GM12878 (cell line): ENCODE results near the gene ODAPH. TPM values are rescaled to one million over a fixed set of nuclear protein-coding genes. Genes with fewer than 3 reads are reported as not detected.

Source experiments
- ATAC-seq: fragments of 200-7000 bp; cut with Tn5 transposase; 3 replicates; pipeline ENCODE4 v1.9.1; 2020; ENCODE audit warnings: mild to moderate bottlenecking, moderate library complexity
- BruUV-seq: library from RNA; stranded (reverse); fragments of 400-500 nt; replicated peaks from 2 replicates; lab custom pipeline; 2021; lab: Mats Ljungman, UMichigan
- CTCF ChIA-PET: fragments of 300-600 bp; sonication (Branson Sonifier 250); formaldehyde crosslinking; extraction: SDS; loops from one replicate; lab custom pipeline; 2021; ENCODE audit warnings: inconsistent platforms; lab: Yijun Ruan, JAX
- POLR2A ChIA-PET: fragments of 350-600 bp; formaldehyde crosslinking; extraction: SDS; loops from one replicate; lab custom pipeline; 2021; ENCODE audit warnings: inconsistent platforms; lab: Charles Lee
- RAD21 ChIA-PET: fragments of 300-600 bp; sonication (Branson Sonifier 250); formaldehyde crosslinking; loops from one replicate; lab custom pipeline; 2023; ENCODE audit warnings: antibody characterized with exemption; ENCODE audit not compliant: unreplicated experiment; lab: Charles Lee
- SMC1A ChIA-PET: fragments of 300-600 bp; sonication (Branson Sonifier 250); formaldehyde crosslinking; loops from one replicate; lab custom pipeline; 2023; ENCODE audit not compliant: unreplicated experiment, uncharacterized antibody; lab: Charles Lee
- DNase-seq: peaks from one replicate; pipeline ENCODE4 v3.0.0-alpha.2; 2011; ENCODE audit warnings: low read depth, low spot score
- FAIRE-seq: peaks from 3 replicates; lab custom pipeline; 2011; peaks lifted over from hg19 to GRCh38; lab: Jason Lieb, UNC
- H2AFZ ChIP-seq: 2 replicates; pipeline ENCODE4 v1.6.0; 2011; ENCODE audit warnings: low read depth, low read length, control low read depth; ENCODE audit not compliant: control insufficient read depth
- H3K27ac ChIP-seq: 2 replicates; pipeline ENCODE4 v1.5.1; 2011; ENCODE audit warnings: control low read depth; ENCODE audit not compliant: control insufficient read depth, insufficient read depth
- H3K27me3 ChIP-seq, 2 experiments: replicated peaks in 1 of 2; 2 replicates each; pipeline versions ENCODE4 v1.6.0 to v1.6.1; 2011; ENCODE audit warnings: low read length in 1 of 2; ENCODE audit not compliant: control insufficient read depth in 2 of 2, insufficient read depth in 2 of 2
- H3K36me3 ChIP-seq, 2 experiments: 2 replicates each; pipeline ENCODE4 v1.5.1; 2011; ENCODE audit warnings: low read length in 1 of 2; ENCODE audit not compliant: control insufficient read depth in 2 of 2, insufficient read depth in 2 of 2
- H3K4me1 ChIP-seq: 2 replicates; pipeline ENCODE4 v1.6.1; 2011; ENCODE audit warnings: mild to moderate bottlenecking, low read length, moderate library complexity, mixed read lengths; ENCODE audit not compliant: control insufficient read depth, insufficient read depth
- H3K4me2 ChIP-seq: 2 replicates; pipeline ENCODE4 v1.6.0; 2011; ENCODE audit warnings: control low read depth; ENCODE audit not compliant: control insufficient read depth, insufficient read depth
- H3K4me3 ChIP-seq: fragments of 200-600 bp; sonication (generic); 2 replicates; pipeline ENCODE4 v1.5.1; 2016
- H3K79me2 ChIP-seq: 2 replicates; pipeline ENCODE4 v1.6.0; 2011; ENCODE audit warnings: low read length; ENCODE audit not compliant: control insufficient read depth, insufficient read depth
- H3K9ac ChIP-seq: 2 replicates; pipeline ENCODE4 v1.8.0; 2011; ENCODE audit warnings: low read length, control low read depth, mixed read lengths; ENCODE audit not compliant: control insufficient read depth, insufficient read depth
- H3K9me3 ChIP-seq: replicated peaks from 3 replicates; pipeline ENCODE4 v1.5.1; 2011; ENCODE audit warnings: mild to moderate bottlenecking, low read length; ENCODE audit not compliant: control insufficient read depth, insufficient read depth
- H4K20me1 ChIP-seq: 2 replicates; pipeline ENCODE4 v1.6.0; 2011; ENCODE audit not compliant: control insufficient read depth, insufficient read depth
- ATF2 ChIP-seq: IDR thresholded peaks from 2 replicates; pipeline ENCODE4 v1.6.1; 2012; ENCODE audit warnings: low read length, inconsistent platforms
- BCL3 ChIP-seq: IDR thresholded peaks from 2 replicates; pipeline ENCODE4 v1.6.1; 2011; ENCODE audit warnings: borderline replicate concordance, low read depth, mild to moderate bottlenecking, moderate library complexity, low read length; ENCODE audit not compliant: insufficient read depth, poor library complexity, severe bottlenecking
- CHD4 ChIP-seq: fragments of 200-600 bp; sonication (generic); IDR thresholded peaks from 2 replicates; pipeline ENCODE4 v1.6.1; 2016; ENCODE audit warnings: mild to moderate bottlenecking
- EED ChIP-seq: sonication (generic); IDR thresholded peaks from 2 replicates; pipeline ENCODE4 v1.6.1; 2016; ENCODE audit warnings: antibody characterized with exemption, low read depth
- IRF5 ChIP-seq: fragments of 450-650 bp; IDR thresholded peaks from 2 replicates; pipeline ENCODE4 v1.6.1; 2017; ENCODE audit warnings: borderline replicate concordance
- NFXL1 ChIP-seq: fragments of 450-650 bp; IDR thresholded peaks from 2 replicates; pipeline ENCODE4 v1.6.1; 2017; ENCODE audit warnings: antibody characterized with exemption, mild to moderate bottlenecking, borderline replicate concordance
- RFX5 ChIP-seq: IDR thresholded peaks from 2 replicates; pipeline ENCODE4 v1.6.1; 2011; ENCODE audit warnings: low read depth, low read length, improper control_type of control experiment
- SKIL ChIP-seq: fragments of 450-650 bp; IDR thresholded peaks from 2 replicates; pipeline ENCODE4 v1.6.1; 2017; ENCODE audit warnings: mild to moderate bottlenecking, low read depth, inconsistent platforms; ENCODE audit not compliant: poor library complexity, severe bottlenecking
- ZBTB33 ChIP-seq: fragments of 450-650 bp; IDR thresholded peaks from 2 replicates; pipeline ENCODE4 v1.6.1; 2017; ENCODE audit warnings: mild to moderate bottlenecking
- ZNF592 ChIP-seq: fragments of 450-650 bp; IDR thresholded peaks from 2 replicates; pipeline ENCODE4 v1.6.1; 2017; ENCODE audit warnings: mild to moderate bottlenecking, moderate library complexity
- ZNF622 ChIP-seq: fragments of 450-650 bp; IDR thresholded peaks from 2 replicates; pipeline ENCODE4 v1.6.1; 2017; ENCODE audit warnings: mild to moderate bottlenecking, inconsistent platforms
- WGBS: methylation state at CpG from one replicate; pipeline ENCODE4 v1.1.6; 2016; ENCODE audit warnings: low lambda C conversion rate; ENCODE audit not compliant: insufficient replicate concordance, insufficient coverage; ENCODE audit errors: missing lambda C conversion rate; 5-methylcytosine and 5-hydroxymethylcytosine counted together
- in situ Hi-C: fragments of 300-500 bp; cut with MboI; formaldehyde crosslinking; loops from 9 replicates; pipeline ENCODE4 v1.14.3; 2018; ENCODE audit warnings: mixed read lengths
- intact Hi-C: fragments of 100-400 bp; cut with micrococcal nuclease; formaldehyde crosslinking; loops from one replicate; pipeline ENCODE4 v1.14.2; 2022; ENCODE audit not compliant: unreplicated experiment
- polyA plus RNA-seq, 11 experiments: library from polyadenylated mRNA; depleted of rRNA in 4 of 11; unstranded in 6 of 11; stranded (reverse) in 5 of 11; fragments of >200 nt; fragmentation: Nextera tagmentation in 4 of 11; fragmentation: Illumina TruSeq in 1 of 11; extraction: Ambion mirVana in 4 of 11; extraction: Trizol in 1 of 11; gene quantifications; 1 replicate in 1 of 11; 2 replicates in 10 of 11; pipeline versions ENCODE4 v1.2.1 to v1.2.3, GENCODE V29; 2011 to 2016; ENCODE audit warnings: inconsistent platforms in 2 of 11, missing spikeins in 2 of 11, low read depth in 1 of 11
- total RNA-seq, 4 experiments: library from RNA; depleted of rRNA in 3 of 4; stranded (reverse); fragments of >200 nt in 3 of 4; fragmentation: Illumina TruSeq in 1 of 4; extraction: Trizol in 1 of 4; gene quantifications; 2 replicates each; pipeline versions ENCODE4 v1.2.1 to v1.2.3, GENCODE V29; 2013 to 2021

ODAPH gene
- total and polyA plus RNA-seq, 10 of the 15 experiments (the other 5 are each of a cell fraction or from before 2014, with no cell fraction given): 0.06 to 0.13 (median 0.12) TPM; not detected in 6

GRCh38 chr4:75612306-75612705 lies 56.4 kb downstream of the ODAPH start:
- WGBS: 38% methylated on average over 1 of the region's 1 CpG
- no peak for FAIRE-seq
- Histone ChIP-seq H3K36me3 (no peaks in the 10 kb centered on the region), H3K4me2 (no peak overlapping the region), H3K9ac (no peak overlapping the region), H3K4me1 (no peaks in the 10 kb centered on the region), H3K27me3 (no peaks in the 10 kb centered on the region), H2AFZ (no peak overlapping the region), H3K4me3 (no peak overlapping the region), H4K20me1 (no peaks in the 10 kb centered on the region), H3K27ac (no peak overlapping the region), H3K9me3 (no peaks in the 10 kb centered on the region), H3K79me2 (no peaks in the 10 kb centered on the region)
- no TSS peak for BruUV-seq
- CTCF ChIA-PET: no interaction called here
- no peak for DNase-seq
- intact Hi-C loops: no loop called here
- POLR2A ChIA-PET: no interaction called here
- in situ Hi-C loops: no loop called here
- no peak for ATAC-seq
- SMC1A ChIA-PET: no interaction called here
- RAD21 ChIA-PET: no interaction called here
- TF ChIP-seq NFXL1 (no peak), ZBTB33 (no peak), ZNF592 (no peak), CHD4 (no peak), IRF5 (no peak), EED (no peak), BCL3 (no peak), RFX5 (no peak), SKIL (no peak), ATF2 (no peak), ZNF622 (no peak)
